Thyroid gland (tissue), 4 donors: ENCODE results near the gene LRMDA.

Experiments
- CTCF ChIP-seq, 6 experiments: fragments of 200-600 bp in 3 of 6; fragments of 450-650 bp in 3 of 6; sonication (generic) in 3 of 6; IDR thresholded peaks; one replicate each; pipeline ENCODE4 v1.5.1; 2016 to 2019; ENCODE audit warnings: antibody characterized with exemption in 6 of 6, mild to moderate bottlenecking in 2 of 6, inconsistent platforms in 1 of 6, moderate library complexity in 1 of 6
- POLR2A ChIP-seq, 2 donors: fragments of 450-650 bp; IDR thresholded peaks; one replicate each; pipeline ENCODE4 v1.6.1; 2017; ENCODE audit warnings: antibody characterized with exemption in 2 of 2, mild to moderate bottlenecking in 2 of 2, moderate library complexity in 1 of 2

- no peak for TF ChIP-seq CTCF (IDR thresholded peaks at IDR 0.05)
- no peak for TF ChIP-seq POLR2A (IDR thresholded peaks at IDR 0.05)
These were observed 290.6 kb downstream of the LRMDA start for GRCh38 chr10:75722020-75722419.
